HEK293 (cell line): ENCODE measurements around the gene ZNF609.

ENCODE experiments used
- SALL2 ChIP-seq: fragments of 450-650 bp; formaldehyde crosslinking; IDR thresholded peaks from 2 replicates; pipeline ENCODE4 v1.5.0; 2017; ENCODE audit warnings: missing biosample characterization, mild to moderate bottlenecking, missing genetic modification characterization, borderline replicate concordance
- ZNF274 ChIP-seq, 2 experiments: fragments of 200-500 bp in 1 of 2; fragments of 450-650 bp in 1 of 2; sonication (Bioruptor generic) in 1 of 2; formaldehyde crosslinking in 1 of 2; IDR thresholded peaks; 2 replicates each; pipeline versions ENCODE4 v1.5.1 to v1.6.1; 2014 to 2016; ENCODE audit warnings: borderline replicate concordance in 1 of 2, inconsistent platforms in 1 of 2, low read length in 1 of 2, missing biosample characterization in 1 of 2, missing genetic modification characterization in 1 of 2
- ZNF501 ChIP-seq: fragments of 450-650 bp; formaldehyde crosslinking; IDR thresholded peaks from 2 replicates; pipeline ENCODE4 v1.5.1; 2016; ENCODE audit warnings: missing biosample characterization, missing genetic modification characterization

DNA sequence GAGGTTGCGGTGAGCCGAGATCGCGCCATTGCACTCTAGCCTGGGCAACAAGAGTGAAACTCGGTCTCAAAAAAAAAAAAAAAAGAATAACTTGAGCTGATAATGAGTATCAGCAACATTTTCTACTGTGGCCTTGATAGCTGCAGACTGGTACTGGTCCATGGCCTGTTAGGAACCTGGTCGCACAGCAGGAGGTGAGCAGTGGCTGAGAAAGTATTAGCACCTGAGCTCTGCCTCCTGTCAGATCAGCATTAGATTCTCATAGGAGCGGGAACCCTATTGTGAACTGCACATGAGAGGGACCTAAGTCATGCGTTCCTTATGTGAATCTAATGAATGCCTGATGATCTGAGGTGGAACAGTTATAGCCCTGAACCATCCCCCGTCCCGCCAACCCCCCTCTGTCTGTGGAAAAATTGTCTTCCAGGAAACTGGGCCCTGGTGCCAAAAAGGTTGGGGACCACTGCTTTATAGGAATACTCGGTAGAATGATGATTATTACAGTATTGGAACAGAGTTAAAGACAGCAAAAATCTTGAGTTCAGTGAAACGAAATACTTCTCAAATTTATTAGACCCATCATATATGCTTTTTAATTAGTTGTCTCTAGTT, 126.0 kb downstream of the ZNF609 start:
- TF ChIP-seq SALL2 (tag by site-specific recombination) (no peak), ZNF501 (tag by site-specific recombination) (no peak), ZNF274 (IDR thresholded peaks at IDR 0.05; ENCODE audit: low read length) (no peak), ZNF274 (tag by site-specific recombination; IDR thresholded peaks at IDR 0.05; ENCODE audit: borderline replicate concordance) (no peak)
